ENCODE results near the gene SMIM36.
"Not testable (repeated sequence)": the region's sequence is repeated elsewhere in the genome, so short reads cannot be mapped to it uniquely, and the experiment has no call there.

The SMIM36 gene

GRCh38 chr17:55478971-55479370 is 32.3 kb downstream of the SMIM36 start:
- no peak overlapping the region for H3K4me3 ChIP-seq (ENCODE audit: low read depth, low read length)
- in situ Hi-C loops (cut with HindIII; ENCODE audit: low sequenced_read_pairs), result no loop called here
- TF ChIP-seq CTCF (IDR thresholded peaks at IDR 0.05; ENCODE audit: low read depth, low read length, missing control alignments), result no peak
- DNase-seq (ENCODE audit: low read depth), result no peak

GRCh38 chr17:55466671-55467070 is 44.6 kb downstream of the SMIM36 start:
- in situ Hi-C loops (cut with HindIII; ENCODE audit: low sequenced_read_pairs), result no loop called here

GRCh38 chr17:55465771-55466170 is 45.5 kb downstream of the SMIM36 start:
- in situ Hi-C loops (cut with HindIII; ENCODE audit: low sequenced_read_pairs); H3K4me3 ChIP-seq (ENCODE audit: low read depth, low read length); DNase-seq (ENCODE audit: low read depth): not testable (repeated sequence)

More at GRCh38 chr17:55466671-55467070, 44.6 kb downstream of the SMIM36 start:
- no peak overlapping the region for H3K4me3 ChIP-seq (ENCODE audit: low read depth, low read length)
- DNase-seq (ENCODE audit: low read depth), result no peak
- no peak for TF ChIP-seq CTCF (IDR thresholded peaks at IDR 0.05; ENCODE audit: low read depth, low read length, missing control alignments)

GRCh38 chr17:55463600-55463999 is 47.7 kb downstream of the SMIM36 start:
- TF ChIP-seq CTCF (IDR thresholded peaks at IDR 0.05; ENCODE audit: low read depth, low read length, missing control alignments), result no peak
- in situ Hi-C loops (cut with HindIII; ENCODE audit: low sequenced_read_pairs), result no loop called here
- no peak for DNase-seq (ENCODE audit: low read depth)

GRCh38 chr17:55462711-55463110 is 48.5 kb downstream of the SMIM36 start:
- in situ Hi-C loops (cut with HindIII; ENCODE audit: low sequenced_read_pairs), result no loop called here
- no peak overlapping the region for H3K4me3 ChIP-seq (ENCODE audit: low read depth, low read length)
- no peak for TF ChIP-seq CTCF (IDR thresholded peaks at IDR 0.05; ENCODE audit: low read depth, low read length, missing control alignments)
- DNase-seq (ENCODE audit: low read depth), result no peak

More at GRCh38 chr17:55463600-55463999, 47.7 kb downstream of the SMIM36 start:
- H3K4me3 ChIP-seq (ENCODE audit: low read depth, low read length), result no peak overlapping the region

- no peak for TF ChIP-seq CTCF (IDR thresholded peaks at IDR 0.05; ENCODE audit: low read depth, low read length, missing control alignments)
- in situ Hi-C loops (cut with HindIII; ENCODE audit: low sequenced_read_pairs), result no loop called here
- no peak for DNase-seq (ENCODE audit: low read depth)
- no peak overlapping the region for H3K4me3 ChIP-seq (ENCODE audit: low read depth, low read length)
These were observed 49.0 kb downstream of the SMIM36 start for GRCh38 chr17:55462234-55462633.

GRCh38 chr17:55458978-55459377 is 52.3 kb downstream of the SMIM36 start:
- in situ Hi-C loops (cut with HindIII; ENCODE audit: low sequenced_read_pairs), result no loop called here
- DNase-seq (ENCODE audit: low read depth), result peak; percentile 31
- H3K4me3 ChIP-seq (ENCODE audit: low read depth, low read length), result no peak overlapping the region
- TF ChIP-seq CTCF (IDR thresholded peaks at IDR 0.05; ENCODE audit: low read depth, low read length, missing control alignments), result no peak
